ENCODE results near the gene RDH5. TPM values are rescaled to one million over a fixed set of nuclear protein-coding genes. Genes with fewer than 3 reads are reported as not detected.
"Not testable (repeated sequence)": the region's sequence is repeated elsewhere in the genome, so short reads cannot be mapped to it uniquely, and the experiment has no call there.

RDH5 gene
- total and polyA plus RNA-seq, 9 donors, result 8.6 to 45.9 (median 20.8) TPM

DNA sequence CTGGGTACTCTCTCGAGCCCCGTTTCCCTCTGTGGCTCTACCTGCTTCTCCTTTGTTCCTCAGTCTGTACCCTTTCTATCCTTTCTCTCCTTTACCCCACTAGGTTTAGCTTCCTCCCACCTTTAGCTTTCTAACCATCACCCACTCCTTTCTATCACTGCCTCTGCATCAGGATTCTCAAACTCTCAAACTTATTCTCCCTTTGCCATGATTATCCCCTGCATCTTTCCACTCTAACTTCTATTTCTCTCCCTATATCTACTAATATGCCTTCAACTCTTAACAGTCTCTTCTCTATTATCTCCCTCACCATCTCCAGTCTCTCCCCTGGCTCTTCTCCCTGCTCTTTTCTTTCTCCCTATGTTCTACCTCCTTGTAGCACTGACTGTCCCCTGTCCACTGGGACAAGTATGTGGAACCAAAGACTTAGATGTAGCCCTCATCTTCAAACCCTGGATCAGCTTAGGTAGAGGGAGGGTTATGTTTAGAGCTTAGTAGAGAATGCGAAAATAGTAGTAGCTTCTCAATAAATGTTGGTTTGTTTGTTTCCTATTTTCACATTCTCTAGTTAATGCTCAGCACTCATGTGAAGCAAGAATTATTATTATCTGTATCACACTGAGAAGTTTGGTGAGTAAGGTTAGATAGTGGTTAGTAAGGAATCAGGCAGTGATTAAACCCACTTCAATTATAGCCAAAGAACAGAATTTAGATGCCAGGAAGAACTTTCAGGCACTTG is 26.1 kb downstream of the RDH5 start:
- DNase-seq, result no peak
- Histone ChIP-seq H3K27me3 (ENCODE audit: control insufficient read depth, insufficient read depth, low read length) (peaks cover 2% of the 10 kb centered on the region), H3K4me1 (ENCODE audit: control insufficient read depth, insufficient read depth, low read length) (peaks cover 38% of the 10 kb centered on the region), H3K27ac (ENCODE audit: low read length) (peak overlapping the region; percentile 10), H3K4me3 (ENCODE audit: low read length) (no peak overlapping the region), H3K36me3 (ENCODE audit: control insufficient read depth, insufficient read depth, low read length) (peaks cover 25% of the 10 kb centered on the region), H3K9me3 (replicated peaks; ENCODE audit: control insufficient read depth, low read depth, low read length) (no peaks in the 10 kb centered on the region)
- WGBS (ENCODE audit: insufficient coverage), result 16% methylated on average over 2 of the region's 3 CpGs

DNA sequence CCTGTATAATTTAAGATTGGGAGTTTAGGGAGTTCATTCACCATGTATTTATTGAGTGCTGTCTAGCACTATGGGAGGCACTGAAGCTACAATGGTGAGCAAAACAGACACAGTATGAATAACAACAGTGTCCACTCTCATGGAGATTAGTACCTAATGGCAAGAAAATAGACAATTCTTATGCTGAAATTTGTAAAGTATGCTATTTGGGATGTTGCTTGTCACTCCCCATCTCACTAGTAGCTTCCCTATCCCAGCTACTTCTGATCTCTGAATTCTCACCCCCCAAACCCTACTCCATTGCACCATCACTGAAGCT is 26.7 kb downstream of the RDH5 start:
- H3K9me3 ChIP-seq (replicated peaks; ENCODE audit: control insufficient read depth, low read depth, low read length), result no peaks in the 10 kb centered on the region
- DNase-seq, result no peak
- no peak overlapping the region for H3K4me3 ChIP-seq (ENCODE audit: low read length)
- no peak overlapping the region for H3K27ac ChIP-seq (ENCODE audit: low read length)
- H3K4me1 ChIP-seq (ENCODE audit: control insufficient read depth, insufficient read depth, low read length), result peaks cover 35% of the 10 kb centered on the region
- peaks cover 31% of the 10 kb centered on the region for H3K36me3 ChIP-seq (ENCODE audit: control insufficient read depth, insufficient read depth, low read length)
- peaks cover 2% of the 10 kb centered on the region for H3K27me3 ChIP-seq (ENCODE audit: control insufficient read depth, insufficient read depth, low read length)

DNA sequence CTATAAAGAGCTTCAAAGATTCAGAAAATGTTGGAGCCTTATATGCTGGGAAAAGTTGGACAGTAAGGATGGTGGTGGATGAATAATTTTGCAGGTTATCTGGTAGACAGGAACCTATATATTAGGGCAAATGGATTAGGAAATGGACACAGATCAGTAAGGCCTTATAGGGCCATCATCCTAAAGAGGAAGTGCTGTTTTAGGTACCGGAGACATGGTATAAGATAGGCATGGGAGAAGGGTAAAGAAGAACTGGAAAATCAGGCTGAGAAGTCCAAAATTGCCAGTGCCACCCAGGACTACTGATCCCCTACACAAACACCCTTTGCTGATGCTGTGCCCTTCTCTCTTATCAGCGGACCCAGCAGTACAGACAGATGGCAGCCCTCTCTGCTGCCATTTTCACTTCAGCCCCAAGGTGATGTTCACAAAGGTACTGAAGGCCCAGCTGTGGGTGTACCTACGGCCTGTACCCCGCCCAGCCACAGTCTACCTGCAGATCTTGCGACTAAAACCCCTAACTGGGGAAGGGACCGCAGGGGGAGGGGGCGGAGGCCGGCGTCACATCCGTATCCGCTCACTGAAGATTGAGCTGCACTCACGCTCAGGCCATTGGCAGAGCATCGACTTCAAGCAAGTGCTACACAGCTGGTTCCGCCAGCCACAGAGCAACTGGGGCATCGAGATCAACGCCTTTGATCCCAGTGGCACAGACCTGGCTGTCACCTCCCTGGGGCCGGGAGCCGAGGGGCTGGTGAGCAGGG is 28.2 kb downstream of the RDH5 start:
- H3K4me3 ChIP-seq (ENCODE audit: low read length), result no peak overlapping the region
- no peak for DNase-seq
- peaks cover 27% of the 10 kb centered on the region for H3K4me1 ChIP-seq (ENCODE audit: control insufficient read depth, insufficient read depth, low read length)
- peaks cover 45% of the 10 kb centered on the region for H3K36me3 ChIP-seq (ENCODE audit: control insufficient read depth, insufficient read depth, low read length)
- H3K27ac ChIP-seq (ENCODE audit: low read length), result no peak overlapping the region
- peaks cover 2% of the 10 kb centered on the region for H3K27me3 ChIP-seq (ENCODE audit: control insufficient read depth, insufficient read depth, low read length)
- 77% methylated on average over 16 of the region's 18 CpGs for WGBS (ENCODE audit: insufficient coverage)
- no peaks in the 10 kb centered on the region for H3K9me3 ChIP-seq (replicated peaks; ENCODE audit: control insufficient read depth, low read depth, low read length)

DNA sequence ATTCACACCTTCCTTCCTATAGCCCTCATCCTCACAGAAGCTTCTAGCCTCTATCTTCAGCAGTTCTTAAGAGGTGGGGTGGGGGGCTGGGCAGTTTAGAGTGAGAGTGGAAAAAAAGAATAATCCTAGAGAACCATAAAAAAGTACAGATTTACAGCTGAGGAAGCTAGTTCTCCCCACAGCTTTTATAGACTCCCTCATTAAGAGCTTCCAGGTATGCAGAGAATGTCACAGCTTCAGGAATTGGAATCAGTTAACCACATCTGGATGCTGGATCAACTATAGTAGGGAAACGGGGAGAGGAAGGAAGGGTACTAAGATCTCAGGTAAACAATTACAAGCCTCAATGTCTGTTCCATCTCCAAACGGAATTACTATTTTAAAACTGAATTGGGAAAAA is 35.1 kb downstream of the RDH5 start:
- DNase-seq, result no peak
- no CpG with 5 or more reads among the region's 2 CpGs for WGBS (ENCODE audit: insufficient coverage)
- Histone ChIP-seq H3K36me3 (ENCODE audit: control insufficient read depth, insufficient read depth, low read length) (peaks cover 87% of the 10 kb centered on the region), H3K4me3 (ENCODE audit: low read length) (no peak overlapping the region), H3K27me3 (ENCODE audit: control insufficient read depth, insufficient read depth, low read length) (no peaks in the 10 kb centered on the region), H3K27ac (ENCODE audit: low read length) (no peak overlapping the region), H3K4me1 (ENCODE audit: control insufficient read depth, insufficient read depth, low read length) (no peaks in the 10 kb centered on the region), H3K9me3 (replicated peaks; ENCODE audit: control insufficient read depth, low read depth, low read length) (no peaks in the 10 kb centered on the region)

DNA sequence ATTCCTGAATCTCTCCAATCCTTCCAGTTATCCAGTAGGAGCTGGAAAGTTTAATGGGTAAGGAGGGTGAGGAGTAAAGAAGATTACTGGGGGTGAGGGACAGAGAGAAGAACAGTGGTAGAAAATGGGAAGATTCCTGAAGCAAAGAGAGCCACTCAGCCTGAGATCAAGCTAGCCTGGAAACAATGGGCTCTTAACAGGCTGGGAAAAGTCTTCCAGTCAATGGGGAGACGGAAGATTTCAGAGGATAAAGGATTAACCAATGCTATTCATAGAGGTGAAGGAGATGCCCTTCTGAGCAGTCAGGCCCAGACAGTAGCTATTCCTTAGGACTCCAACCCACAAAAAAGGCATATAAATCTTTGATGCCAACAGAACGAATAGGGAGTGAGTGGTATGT is 37.5 kb downstream of the RDH5 start:
- no peak for DNase-seq
- H3K36me3 ChIP-seq (ENCODE audit: control insufficient read depth, insufficient read depth, low read length), result peaks cover 80% of the 10 kb centered on the region
- WGBS (ENCODE audit: insufficient coverage), result no CpG with 5 or more reads among the region's 2 CpGs
- no peaks in the 10 kb centered on the region for H3K27me3 ChIP-seq (ENCODE audit: control insufficient read depth, insufficient read depth, low read length)
- H3K9me3 ChIP-seq (replicated peaks; ENCODE audit: control insufficient read depth, low read depth, low read length), result no peaks in the 10 kb centered on the region
- H3K27ac ChIP-seq (ENCODE audit: low read length), result no peak overlapping the region
- H3K4me1 ChIP-seq (ENCODE audit: control insufficient read depth, insufficient read depth, low read length), result no peaks in the 10 kb centered on the region
- no peak overlapping the region for H3K4me3 ChIP-seq (ENCODE audit: low read length)

DNA sequence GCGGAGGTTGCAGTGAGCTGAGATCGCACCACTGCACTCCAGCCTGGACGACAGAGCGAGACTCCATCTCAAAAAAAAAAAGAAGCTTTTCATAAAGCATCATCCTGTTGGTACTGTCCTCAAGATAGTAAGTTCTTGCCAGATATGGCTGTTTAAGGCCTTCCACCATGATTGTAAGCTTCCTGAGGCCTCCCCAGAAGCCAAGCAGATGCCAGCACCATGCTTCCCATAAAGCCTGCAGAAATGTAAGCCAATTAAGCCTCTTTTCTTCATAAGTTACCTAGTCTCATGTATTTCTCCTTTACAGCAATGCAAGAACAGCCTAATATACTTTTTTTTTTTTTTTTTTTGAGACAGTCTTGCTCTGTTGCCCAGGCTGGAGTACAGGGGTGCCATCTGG is 38.4 kb downstream of the RDH5 start:
- H3K4me3 ChIP-seq (ENCODE audit: low read length); H3K4me1 ChIP-seq (ENCODE audit: control insufficient read depth, insufficient read depth, low read length); H3K27me3 ChIP-seq (ENCODE audit: control insufficient read depth, insufficient read depth, low read length); H3K27ac ChIP-seq (ENCODE audit: low read length); H3K9me3 ChIP-seq (replicated peaks; ENCODE audit: control insufficient read depth, low read depth, low read length); DNase-seq: not testable (repeated sequence)
- peaks cover 79% of the 10 kb centered on the region for H3K36me3 ChIP-seq (ENCODE audit: control insufficient read depth, insufficient read depth, low read length)
- WGBS (ENCODE audit: insufficient coverage), result 100% methylated on average over 1 of the region's 4 CpGs

DNA sequence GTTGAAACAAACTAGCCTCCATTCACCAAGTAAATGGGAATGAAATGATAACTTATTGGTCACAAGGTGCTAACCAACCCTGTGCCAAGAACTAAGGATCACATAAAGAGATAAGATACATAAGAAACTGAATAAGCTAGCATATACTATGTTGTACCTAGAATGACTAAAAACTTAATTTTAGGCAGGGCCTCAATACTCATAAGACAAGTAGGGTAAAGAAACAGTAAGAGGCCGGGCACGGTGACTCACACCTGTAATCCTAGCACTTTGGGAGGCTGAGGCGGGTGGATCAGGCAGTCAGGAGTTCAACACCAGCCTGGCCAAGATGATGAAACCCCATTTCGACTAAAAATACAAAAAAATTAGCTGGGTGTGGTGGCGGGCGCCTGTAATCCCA is 40.5 kb downstream of the RDH5 start:
- H3K27me3 ChIP-seq (ENCODE audit: control insufficient read depth, insufficient read depth, low read length), result no peaks in the 10 kb centered on the region
- no peaks in the 10 kb centered on the region for H3K4me1 ChIP-seq (ENCODE audit: control insufficient read depth, insufficient read depth, low read length)
- DNase-seq, result no peak
- no peak overlapping the region for H3K27ac ChIP-seq (ENCODE audit: low read length)
- peaks cover 65% of the 10 kb centered on the region for H3K36me3 ChIP-seq (ENCODE audit: control insufficient read depth, insufficient read depth, low read length)
- WGBS (ENCODE audit: insufficient coverage), result 89% methylated on average over 3 of the region's 6 CpGs
- no peak overlapping the region for H3K4me3 ChIP-seq (ENCODE audit: low read length)
- H3K9me3 ChIP-seq (replicated peaks; ENCODE audit: control insufficient read depth, low read depth, low read length), result no peaks in the 10 kb centered on the region

DNA sequence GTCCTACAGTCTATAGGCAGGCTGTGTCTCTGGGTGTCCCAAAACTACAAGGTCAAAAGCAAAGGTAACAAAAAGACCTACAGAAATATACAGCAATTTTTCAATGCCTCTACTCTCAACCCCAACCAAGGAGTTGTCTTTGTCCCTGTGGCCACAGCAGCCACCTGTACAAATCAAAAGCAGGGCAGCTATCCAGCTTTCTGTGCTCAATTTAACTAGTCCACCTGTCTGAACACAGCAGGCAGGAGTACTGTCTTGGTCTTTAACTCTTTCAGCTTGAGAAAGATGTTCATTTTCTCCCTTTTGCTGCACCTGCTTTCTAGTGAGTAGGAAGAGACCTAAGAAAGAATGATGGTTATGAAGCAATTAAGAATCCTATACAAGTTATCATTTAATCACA is 42.5 kb downstream of the RDH5 start:
- Histone ChIP-seq H3K27me3 (ENCODE audit: control insufficient read depth, insufficient read depth, low read length) (no peaks in the 10 kb centered on the region), H3K9me3 (replicated peaks; ENCODE audit: control insufficient read depth, low read depth, low read length) (no peaks in the 10 kb centered on the region), H3K4me3 (ENCODE audit: low read length) (no peak overlapping the region), H3K4me1 (ENCODE audit: control insufficient read depth, insufficient read depth, low read length) (no peaks in the 10 kb centered on the region), H3K36me3 (ENCODE audit: control insufficient read depth, insufficient read depth, low read length) (peaks cover 53% of the 10 kb centered on the region), H3K27ac (ENCODE audit: low read length) (no peak overlapping the region)
- no peak for DNase-seq

DNA sequence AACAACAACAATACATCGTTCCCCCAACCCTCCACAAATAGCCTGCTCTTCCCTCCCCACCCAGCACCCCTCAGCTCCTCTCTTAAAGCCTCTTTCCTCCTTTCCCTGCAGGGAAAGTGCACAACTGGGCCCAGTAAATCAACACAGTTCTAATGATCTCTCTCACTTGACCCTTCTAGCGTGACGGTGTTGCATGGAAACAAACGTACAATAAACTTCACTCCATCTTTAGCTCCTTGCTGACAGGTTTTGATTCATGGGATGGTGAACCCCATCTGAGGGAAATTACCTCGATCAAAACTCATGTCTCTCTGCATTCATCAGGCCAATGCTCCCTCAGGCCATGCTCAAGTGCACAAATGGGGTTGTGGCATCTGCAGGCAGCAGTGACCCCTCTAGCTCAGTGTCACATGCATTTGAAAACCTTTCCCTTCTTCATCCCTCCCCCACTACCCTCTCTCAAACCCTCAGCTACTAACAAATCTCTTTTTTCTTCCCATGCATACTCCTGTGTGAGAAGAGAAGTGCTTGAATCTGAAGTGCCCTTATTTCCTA is 45.6 kb downstream of the RDH5 start:
- Histone ChIP-seq H3K4me3 (ENCODE audit: low read length) (no peak overlapping the region), H3K36me3 (ENCODE audit: control insufficient read depth, insufficient read depth, low read length) (peaks cover 26% of the 10 kb centered on the region), H3K9me3 (replicated peaks; ENCODE audit: control insufficient read depth, low read depth, low read length) (no peaks in the 10 kb centered on the region), H3K27me3 (ENCODE audit: control insufficient read depth, insufficient read depth, low read length) (no peaks in the 10 kb centered on the region), H3K27ac (ENCODE audit: low read length) (no peak overlapping the region), H3K4me1 (ENCODE audit: control insufficient read depth, insufficient read depth, low read length) (no peaks in the 10 kb centered on the region)
- WGBS (ENCODE audit: insufficient coverage), result 34% methylated on average over 2 of the region's 5 CpGs
- no peak for DNase-seq

DNA sequence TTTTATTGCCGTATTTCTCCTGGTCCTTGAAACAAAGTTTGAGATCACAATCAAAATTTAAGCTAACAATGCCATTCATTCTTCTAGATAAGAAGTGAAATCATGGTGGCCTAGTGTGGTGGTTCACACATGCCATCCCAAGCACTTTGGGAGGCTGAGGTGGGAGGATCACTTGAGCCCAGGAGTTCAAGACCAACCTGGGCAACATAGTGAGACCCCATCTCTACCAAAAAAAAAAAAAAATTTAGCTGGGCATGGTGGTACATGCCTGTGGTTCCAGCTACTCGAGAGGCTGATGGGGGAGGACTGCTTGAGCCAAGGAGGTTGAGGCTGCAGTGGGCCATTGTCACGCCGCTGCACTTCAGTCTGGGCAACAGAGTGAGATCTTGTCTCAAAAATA is 47.0 kb downstream of the RDH5 start:
- Histone ChIP-seq H3K27ac (ENCODE audit: low read length) (no peak overlapping the region), H3K36me3 (ENCODE audit: control insufficient read depth, insufficient read depth, low read length) (peaks cover 26% of the 10 kb centered on the region), H3K4me1 (ENCODE audit: control insufficient read depth, insufficient read depth, low read length) (peaks cover 5% of the 10 kb centered on the region), H3K27me3 (ENCODE audit: control insufficient read depth, insufficient read depth, low read length) (no peaks in the 10 kb centered on the region), H3K9me3 (replicated peaks; ENCODE audit: control insufficient read depth, low read depth, low read length) (no peaks in the 10 kb centered on the region), H3K4me3 (ENCODE audit: low read length) (no peak overlapping the region)
- WGBS (ENCODE audit: insufficient coverage), result 100% methylated on average over 1 of the region's 4 CpGs
- DNase-seq, result no peak

Data from muscle of leg (tissue), 11 donors.